CD4-positive, alpha-beta T cell treated with Interleukin-4 for 4 hours (primary cell): ENCODE measurements around the gene PYGM.

Experiments
- DNase-seq: peaks from one replicate; pipeline ENCODE4 v3.0.0-alpha.2; 2020

Gene PYGM

GRCh38 chr11:64731601-64732000 is 28.2 kb downstream of the PYGM start:
- no peak for DNase-seq

DNA sequence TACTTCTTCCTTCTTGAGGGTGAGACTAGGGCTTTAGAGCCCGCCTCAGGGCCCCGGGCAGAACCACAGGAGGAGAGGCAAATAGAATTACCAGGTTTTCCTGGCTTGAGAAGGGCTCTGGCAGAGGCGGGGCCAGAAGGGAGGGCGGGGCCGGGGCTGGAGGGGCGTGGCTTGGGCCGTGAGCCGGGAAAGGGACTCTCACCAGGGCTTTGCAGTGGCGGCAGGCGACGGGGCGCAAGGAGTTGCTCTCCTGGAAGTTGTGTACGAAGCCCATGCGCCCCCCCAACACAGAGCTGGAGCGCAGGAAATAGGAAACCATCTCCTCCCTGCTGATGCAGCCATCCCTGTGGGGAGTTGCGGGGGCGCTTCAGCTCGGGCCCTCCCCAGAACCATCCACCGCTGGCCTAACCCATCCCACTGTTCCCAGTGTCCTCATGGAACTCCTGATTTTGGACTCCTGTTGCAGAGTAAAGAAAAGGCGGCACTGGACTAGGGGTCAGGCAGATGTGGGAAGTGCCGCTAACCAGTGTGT is 29.9 kb downstream of the PYGM start:
- DNase-seq: no peak

- no peak for DNase-seq
Measured at GRCh38 chr11:64728757-64729365, 30.9 kb downstream of the PYGM start.

DNA sequence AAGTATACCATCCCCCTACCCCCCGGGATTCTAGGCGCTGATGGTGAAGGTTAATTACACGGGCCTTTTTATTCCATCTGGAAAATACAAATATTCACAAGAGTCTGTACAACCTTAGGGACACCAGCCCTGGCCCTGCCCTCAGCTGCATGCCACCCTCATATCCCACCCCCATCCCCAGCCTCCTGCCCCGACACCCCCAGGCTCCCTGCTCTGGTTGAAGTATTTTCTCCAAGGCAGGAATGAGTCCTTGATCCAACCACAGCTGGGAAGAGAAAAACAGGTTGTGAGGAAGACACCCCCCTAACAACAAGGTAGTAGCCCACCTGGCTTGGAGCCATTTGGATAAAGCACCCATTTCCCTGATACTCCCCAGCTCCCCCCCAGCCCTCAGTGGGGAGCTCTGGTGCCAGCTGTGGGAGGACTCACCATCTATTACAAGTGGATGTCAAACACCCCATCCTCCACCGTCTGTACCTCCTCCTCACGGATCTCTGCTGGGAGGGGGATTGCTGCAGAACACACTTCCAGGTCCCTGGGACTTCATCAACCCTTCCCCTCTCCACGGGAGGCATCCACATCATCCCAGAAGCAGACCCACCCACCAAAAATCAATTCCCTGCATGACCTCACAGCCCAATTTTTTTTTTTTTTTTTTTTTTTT is 32.8 kb downstream of the PYGM start:
- DNase-seq: no peak

DNA sequence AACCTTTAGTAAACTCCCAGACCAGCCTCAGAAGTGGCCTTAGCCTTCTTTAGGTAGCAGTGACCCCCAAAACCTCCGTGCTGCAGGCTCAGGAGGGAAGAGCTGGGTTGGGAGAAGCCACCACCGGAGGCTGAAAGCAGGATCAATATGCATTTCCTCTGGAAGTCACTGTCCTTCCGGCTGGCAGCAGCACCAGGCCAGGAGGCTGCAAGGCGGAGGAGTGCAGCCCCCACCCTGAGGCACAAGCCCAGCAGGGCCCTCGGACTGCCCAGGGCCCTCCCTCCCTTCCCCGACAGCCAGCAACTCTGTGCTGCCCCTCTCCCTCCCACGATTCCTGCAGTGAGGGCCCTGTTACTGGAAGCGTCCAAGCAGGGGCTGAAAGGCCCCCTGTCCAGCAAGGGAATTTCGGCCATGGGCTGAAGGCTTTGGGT is 33.5 kb downstream of the PYGM start:
- DNase-seq: no peak

GRCh38 chr11:64724863-64725532 is 34.8 kb downstream of the PYGM start:
- no peak for DNase-seq

- no peak for DNase-seq
Measured at GRCh38 chr11:64723907-64724862, 35.6 kb downstream of the PYGM start.

DNA sequence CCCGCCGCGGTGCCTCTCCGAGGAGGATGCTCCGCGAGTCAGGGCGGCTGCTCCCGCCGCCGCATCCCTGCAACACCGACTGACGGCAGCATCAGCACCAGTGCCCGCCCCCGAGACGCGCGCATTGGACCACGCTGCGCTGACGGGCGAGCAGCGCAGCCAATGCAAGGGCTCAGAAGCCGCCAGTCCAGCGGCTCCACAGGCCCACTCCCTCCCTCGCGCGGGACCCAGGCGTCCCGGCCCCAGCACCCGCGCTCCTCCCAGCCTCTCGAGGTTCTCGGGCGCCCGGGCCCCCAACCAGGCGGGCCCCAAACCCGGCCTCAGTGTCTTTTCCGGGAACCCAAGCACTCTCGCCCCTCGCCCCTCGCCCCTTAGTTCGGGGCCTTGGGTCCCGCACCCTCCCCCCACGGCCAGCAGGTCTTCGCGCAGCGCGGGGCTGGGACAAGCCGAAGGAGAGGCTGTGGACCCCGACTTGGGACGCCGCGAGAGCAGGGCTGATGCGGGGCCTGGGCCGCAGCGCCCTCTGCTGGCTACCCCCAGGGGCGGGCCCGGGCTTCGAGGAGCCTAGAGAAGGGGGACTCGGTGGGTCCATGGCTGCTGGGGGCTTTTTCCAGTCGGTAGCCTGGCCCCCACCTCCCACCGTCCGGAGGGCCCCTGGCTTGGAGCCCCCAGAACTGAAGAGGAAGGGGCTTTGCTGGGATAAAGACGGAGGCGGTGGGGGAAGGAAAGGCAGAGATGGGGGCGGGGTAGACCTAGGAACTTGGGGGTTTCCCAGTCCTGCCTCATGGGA is 36.5 kb downstream of the PYGM start, which contains the start of gene NRXN2:
Gene NRXN2, minus strand, starts transcription at position 81 of the 790 bp plus-strand sequence. CDS start 9,498 bp downstream, outside the sequence.
- peak; percentile 82 for DNase-seq

DNA sequence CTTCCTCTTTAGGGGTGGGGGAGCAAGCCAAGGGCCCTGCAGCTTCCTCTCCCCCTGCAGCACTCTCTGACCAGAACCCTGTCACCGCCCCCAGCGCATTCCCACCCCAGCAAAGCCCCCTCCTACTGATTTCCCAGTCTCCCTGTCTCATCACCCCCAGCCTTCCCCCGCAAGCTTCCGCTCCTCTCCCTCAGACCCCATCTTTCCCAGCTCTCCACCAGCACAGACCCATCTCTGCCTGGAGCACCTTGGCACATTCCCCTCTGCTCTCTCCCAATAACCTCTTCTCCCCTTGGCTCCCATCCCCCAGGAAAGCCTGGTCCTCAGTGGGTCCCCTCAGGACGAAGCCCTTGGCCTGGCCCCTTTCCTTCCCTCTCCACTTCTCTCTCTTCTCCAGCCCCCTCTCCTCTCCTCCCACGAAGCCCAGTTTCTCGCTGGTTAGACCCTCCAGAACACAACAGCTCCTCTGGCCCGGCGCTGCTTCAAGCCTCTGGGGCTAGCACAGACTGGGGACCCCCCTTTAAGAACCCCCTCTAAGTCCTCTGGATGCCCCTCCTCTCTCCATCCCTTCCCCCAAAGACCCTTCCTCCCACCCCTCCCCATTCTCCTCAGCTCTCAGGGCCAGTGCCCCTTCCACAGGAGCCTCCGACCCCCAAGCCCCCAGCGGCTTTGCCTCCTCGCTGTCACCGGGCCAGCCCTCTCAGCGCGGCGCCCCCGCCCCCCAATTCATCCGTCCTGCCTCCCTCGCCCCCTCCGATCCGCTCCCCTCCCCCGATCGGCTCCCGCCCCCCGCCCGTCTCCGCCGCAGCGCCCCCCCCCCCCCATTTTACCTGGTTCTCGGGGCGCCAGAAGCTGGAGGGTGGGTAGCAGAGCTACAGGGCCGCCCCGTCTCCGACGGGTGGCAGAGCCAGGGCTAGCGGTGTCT is 37.4 kb downstream of the PYGM start:
- DNase-seq: no peak

GRCh38 chr11:64721359-64721699 is 38.4 kb downstream of the PYGM start:
- DNase-seq: no peak

DNA sequence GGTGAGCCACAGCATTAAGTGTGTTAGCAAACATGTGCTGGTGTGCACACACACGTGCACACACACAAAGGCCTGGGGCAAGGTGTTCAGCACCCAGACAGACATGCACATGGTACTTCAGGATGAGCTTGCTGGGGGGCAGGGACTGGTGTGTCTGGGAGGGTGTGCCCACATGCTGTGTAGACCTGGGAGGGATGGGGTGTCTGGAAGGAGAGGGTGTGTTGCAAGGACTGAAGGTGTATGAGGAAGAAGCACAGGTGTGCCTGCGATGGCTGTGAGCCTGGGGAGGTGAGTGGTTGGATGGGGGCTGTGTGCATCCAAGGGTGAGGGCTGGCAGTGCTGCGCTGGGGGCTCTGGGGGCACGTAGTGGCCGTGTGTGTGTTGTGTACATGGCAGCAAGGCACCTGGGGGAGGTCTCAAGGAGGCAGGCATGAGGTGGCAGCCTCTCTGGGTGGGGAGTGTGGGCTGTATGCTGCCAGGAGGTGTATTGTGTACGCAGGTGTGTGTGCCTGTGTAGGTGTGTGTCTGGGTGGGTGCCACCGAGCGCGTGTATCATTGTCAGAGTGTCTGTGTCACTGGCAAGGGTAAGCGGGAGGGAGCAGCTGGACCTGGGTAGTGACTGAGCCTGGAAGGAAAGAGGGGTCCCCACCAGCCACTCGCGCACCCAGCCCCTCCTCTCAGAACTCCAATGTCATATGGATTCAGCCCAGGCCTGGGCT is 39.0 kb downstream of the PYGM start:
- no peak for DNase-seq

- DNase-seq: no peak
Measured at GRCh38 chr11:64720167-64720566, 39.6 kb downstream of the PYGM start.

DNA sequence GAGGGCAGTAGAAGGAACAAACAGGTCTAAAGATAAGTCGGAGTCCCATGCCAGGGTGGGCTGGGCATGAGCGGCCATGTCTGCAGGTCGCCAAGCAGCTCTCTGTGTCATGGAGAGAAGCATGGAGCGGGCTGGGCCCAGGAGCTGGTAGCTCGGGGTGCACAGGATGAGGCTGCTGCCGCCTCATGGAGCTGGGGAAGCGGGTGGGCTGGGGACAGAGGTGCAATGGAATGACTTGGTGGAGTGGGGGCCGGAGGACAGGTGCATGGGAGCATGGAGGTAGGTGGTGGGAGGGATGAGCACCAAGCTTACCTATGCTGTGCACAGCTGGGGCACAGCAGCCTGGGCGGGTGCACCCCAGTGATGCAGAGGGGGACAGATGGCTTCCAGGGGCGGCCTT is 40.4 kb downstream of the PYGM start:
- DNase-seq: no peak

GRCh38 chr11:64718780-64719124 is 41.0 kb downstream of the PYGM start:
- DNase-seq: no peak

GRCh38 chr11:64718084-64718779 is 41.5 kb downstream of the PYGM start:
- no peak for DNase-seq

DNA sequence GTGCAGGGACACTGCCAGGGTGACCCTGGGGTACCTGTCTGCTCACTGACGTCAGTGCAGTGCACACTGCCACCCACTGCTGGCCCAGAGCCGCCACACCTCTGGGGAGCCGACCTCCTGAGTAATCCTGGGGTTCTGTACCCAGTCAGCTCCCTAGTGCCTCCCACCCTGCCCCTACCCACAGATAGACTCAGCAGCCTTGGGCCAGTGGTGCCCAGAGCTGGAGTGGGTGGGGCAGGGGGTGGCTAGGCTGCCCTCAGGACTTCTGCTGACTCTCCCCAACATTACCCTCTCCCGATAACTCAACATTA is 42.6 kb downstream of the PYGM start:
- DNase-seq: no peak

- DNase-seq: no peak
Measured at GRCh38 chr11:64716473-64717267, 43.1 kb downstream of the PYGM start.

DNA sequence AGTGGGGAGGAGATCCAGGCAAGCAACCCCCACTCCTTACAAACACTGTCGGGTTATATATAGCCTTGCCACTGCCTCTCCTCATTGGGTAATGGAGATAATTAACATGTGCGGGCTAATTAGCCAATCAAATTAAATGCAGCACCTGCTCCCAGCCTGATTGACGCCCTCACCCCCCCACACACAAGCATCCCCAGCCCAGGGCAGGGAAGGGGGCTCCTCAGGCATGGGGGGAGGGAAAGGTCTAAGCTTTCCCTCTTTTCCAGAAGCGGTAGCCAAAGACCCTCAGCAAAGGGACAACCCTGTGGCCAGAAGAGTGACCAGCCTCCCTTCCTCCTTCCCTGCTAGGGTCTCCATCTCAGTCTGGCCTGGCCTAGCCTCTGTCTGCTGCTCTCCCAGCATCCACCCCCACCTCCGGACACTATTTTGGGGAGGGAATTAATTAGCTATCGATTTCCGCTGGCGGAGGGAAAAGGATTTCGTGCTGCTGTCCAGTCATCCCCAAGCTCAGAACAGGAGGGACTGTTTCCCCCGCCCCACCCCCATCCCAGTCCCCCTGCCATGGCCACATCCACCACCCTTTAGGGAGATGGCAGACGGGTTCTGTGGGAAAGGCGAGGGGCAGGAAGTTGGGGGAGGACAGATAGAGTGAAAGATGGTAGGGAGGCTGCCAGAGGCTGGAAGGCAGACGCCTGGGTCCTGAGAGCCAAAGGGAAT is 43.9 kb downstream of the PYGM start:
- DNase-seq: no peak
